K562 (cell line): ENCODE results near the gene ERN1. TPM values are rescaled to one million over a fixed set of nuclear protein-coding genes. Genes with fewer than 3 reads are reported as not detected.

Source experiments
- ATAC-seq: fragments of 200-7000 bp; cut with Tn5 transposase; 3 replicates; pipeline ENCODE4 v1.9.1; 2020; ENCODE audit warnings: moderate library complexity
- BruUV-seq: library from RNA; stranded (reverse); fragments of 400-500 nt; replicated peaks from 2 replicates; lab custom pipeline; 2021; lab: Mats Ljungman, UMichigan
- CTCF ChIA-PET: fragments of 300-600 bp; formaldehyde crosslinking; extraction: SDS; loops from one replicate; lab custom pipeline; 2021; ENCODE audit warnings: low intra/inter-chr PET ratio; lab: Yijun Ruan, JAX
- POLR2A ChIA-PET: fragments of 300-600, 350-650 bp; sonication (Branson Sonifier 250); formaldehyde crosslinking; extraction: SDS; loops from one replicate; lab custom pipeline; 2021; ENCODE audit warnings: antibody characterized with exemption, inconsistent platforms; lab: Yijun Ruan, JAX
- DNase-seq, 4 experiments: peaks; one replicate each; pipeline versions ENCODE4 v3.0.0 to v3.0.0-alpha.2; 2011 to 2018; ENCODE audit warnings: low spot score in 3 of 4, mixed read lengths in 3 of 4; ENCODE audit errors: extremely low read depth in 1 of 4
- FAIRE-seq: peaks from 2 replicates; lab custom pipeline; 2011; peaks lifted over from hg19 to GRCh38; lab: Jason Lieb, UNC
- H2AFZ ChIP-seq: 2 replicates; pipeline ENCODE4 v1.6.0; 2011; ENCODE audit warnings: low read depth, low read length, control low read depth, inconsistent platforms
- H3K27ac ChIP-seq: fragments of 200-600 bp; 3 replicates; pipeline ENCODE4 v1.8.0; 2011; ENCODE audit warnings: low read depth, mild to moderate bottlenecking, control low read depth, inconsistent platforms, low read length, moderate library complexity, mixed read lengths; ENCODE audit errors: extremely low read depth
- H3K27me3 ChIP-seq, 2 experiments: fragments of 300-600 bp in 1 of 2; 2 replicates in 1 of 2; 3 replicates in 1 of 2; pipeline versions ENCODE4 v1.6.0 to v1.8.0; 2011; ENCODE audit warnings: inconsistent platforms in 2 of 2, low read length in 2 of 2, mild to moderate bottlenecking in 1 of 2, mixed read lengths in 1 of 2, moderate library complexity in 1 of 2; ENCODE audit not compliant: control insufficient read depth in 2 of 2, insufficient read depth in 2 of 2
- H3K36me3 ChIP-seq: fragments of 300-600 bp; 3 replicates; pipeline ENCODE4 v1.8.0; 2011; ENCODE audit warnings: mild to moderate bottlenecking, low read length, inconsistent platforms; ENCODE audit not compliant: control insufficient read depth, insufficient read depth
- H3K4me1 ChIP-seq, 2 experiments: fragments of 200-600 bp in 1 of 2; replicated peaks in 1 of 2; 2 replicates in 1 of 2; 3 replicates in 1 of 2; pipeline versions ENCODE4 v1.5.1 to v1.8.0; 2011; ENCODE audit warnings: inconsistent platforms in 2 of 2, low read length in 2 of 2, mild to moderate bottlenecking in 1 of 2, mixed read lengths in 1 of 2, moderate library complexity in 1 of 2; ENCODE audit not compliant: control insufficient read depth in 2 of 2, insufficient read depth in 2 of 2
- H3K4me2 ChIP-seq: 2 replicates; pipeline ENCODE4 v1.6.1; 2011; ENCODE audit warnings: low read length, control low read depth, inconsistent platforms, mixed read lengths; ENCODE audit not compliant: insufficient read depth
- H3K4me3 ChIP-seq: fragments of 200-600 bp; sonication (generic), shearing (Covaris generic); 2 replicates; pipeline ENCODE4 v1.5.1; 2016; ENCODE audit warnings: control low read depth, inconsistent platforms
- H3K79me2 ChIP-seq: fragments of 200-600 bp; 3 replicates; pipeline ENCODE4 v1.8.0; 2011; ENCODE audit warnings: low read length, inconsistent platforms; ENCODE audit not compliant: control insufficient read depth, insufficient read depth
- H3K9ac ChIP-seq, 2 experiments: 2 replicates each; pipeline versions ENCODE4 v1.6.0 to v1.6.1; 2011; ENCODE audit warnings: low read depth in 2 of 2, low read length in 2 of 2, control low read depth in 1 of 2, inconsistent platforms in 1 of 2, mild to moderate bottlenecking in 1 of 2, mixed read lengths in 1 of 2; ENCODE audit not compliant: insufficient read depth in 1 of 2
- H3K9me1 ChIP-seq: one replicate; pipeline ENCODE4 v1.6.0; 2011; ENCODE audit warnings: inconsistent platforms, mild to moderate bottlenecking, low read length, moderate library complexity; ENCODE audit not compliant: control insufficient read depth, insufficient read depth
- H3K9me3 ChIP-seq: replicated peaks from 2 replicates; pipeline ENCODE4 v1.5.1; 2011; ENCODE audit warnings: low read depth, low read length, inconsistent platforms; ENCODE audit not compliant: control insufficient read depth, insufficient read depth
- H4K20me1 ChIP-seq: replicated peaks from 2 replicates; pipeline ENCODE4 v1.6.1; 2011; ENCODE audit warnings: low read length, inconsistent platforms, mixed read lengths; ENCODE audit not compliant: control insufficient read depth, insufficient read depth
- CBX1 ChIP-seq: sonication (generic); IDR thresholded peaks from 2 replicates; pipeline ENCODE4 v1.6.1; 2016; ENCODE audit warnings: antibody characterized with exemption, low read depth, mild to moderate bottlenecking
- MAX ChIP-seq: sonication (generic); formaldehyde crosslinking; IDR thresholded peaks from 2 replicates; pipeline ENCODE4 v1.9.0; 2022; ENCODE audit warnings: mild to moderate bottlenecking, missing genetic modification reagents
- RB1 ChIP-seq: fragments of 450-650 bp; IDR thresholded peaks from 2 replicates; pipeline ENCODE4 v1.6.1; 2017; ENCODE audit warnings: low read depth, mild to moderate bottlenecking
- RBM39 ChIP-seq: fragments of 200-400 bp; formaldehyde crosslinking; optimal IDR thresholded peaks from 2 replicates; pipeline ENCODE3; 2018; ENCODE audit warnings: low read depth, low read length
- RUNX1 ChIP-seq: sonication (generic); IDR thresholded peaks from 2 replicates; pipeline ENCODE4 v1.6.1; 2016; ENCODE audit warnings: antibody characterized with exemption, low read depth
- SPI1 ChIP-seq: IDR thresholded peaks from 2 replicates; pipeline ENCODE4 v1.6.1; 2011; ENCODE audit warnings: low read depth, low read length, control low read depth, borderline replicate concordance
- ZNF121 ChIP-seq: sonication (generic); formaldehyde crosslinking; conservative IDR thresholded peaks from 2 replicates; pipeline ENCODE4 v1.8.0; 2022; ENCODE audit warnings: missing genetic modification reagents
- ZNF764 ChIP-seq: fragments of 250-450 bp; sonication (Bioruptor Pico); IDR thresholded peaks from 2 replicates; pipeline ENCODE4 v1.4.0; 2020; ENCODE audit warnings: low read depth, mild to moderate bottlenecking, moderate library complexity
- WGBS: fragments of 100-300 bp; shearing (Covaris generic); methylation state at CpG from one replicate; pipeline ENCODE4 v1.1.6; 2016; ENCODE audit warnings: low coverage, mixed read lengths; ENCODE audit not compliant: insufficient coverage; ENCODE audit errors: missing lambda C conversion rate; 5-methylcytosine and 5-hydroxymethylcytosine counted together
- in situ Hi-C: fragments of 300-500 bp; cut with MboI; formaldehyde crosslinking; loops from 4 replicates; pipeline ENCODE4 v1.15.0; 2018; ENCODE audit warnings: inconsistent platforms, mixed read lengths
- intact Hi-C: fragments of 100-400 bp; cut with micrococcal nuclease; formaldehyde crosslinking; loops from 2 replicates; pipeline ENCODE4 v1.14.2; 2022
- polyA plus RNA-seq, 8 experiments: library from polyadenylated mRNA; depleted of rRNA in 4 of 8; stranded (reverse) in 5 of 8; unstranded in 3 of 8; fragments of >200 nt; fragmentation: Nextera tagmentation in 2 of 8; fragmentation: Illumina TruSeq in 1 of 8; extraction: Ambion mirVana in 2 of 8; extraction: Trizol in 1 of 8; gene quantifications; 2 replicates each; pipeline versions ENCODE4 v1.2.1 to v1.2.3, GENCODE V29; 2011 to 2014; ENCODE audit warnings: inconsistent platforms in 1 of 8, missing spikeins in 1 of 8
- total RNA-seq, 7 experiments: library from RNA; depleted of rRNA in 6 of 7; stranded (reverse); fragments of >200 nt in 6 of 7; fragmentation: Illumina TruSeq in 2 of 7; extraction: Trizol in 2 of 7; gene quantifications; 2 replicates each; pipeline versions ENCODE4 v1.2.1 to v1.2.3, GENCODE V29; 2011 to 2021; ENCODE audit warnings: low replicate concordance in 1 of 7

Gene ERN1
- total and polyA plus RNA-seq, 9 of the 15 experiments (the other 6 are each of a cell fraction or from before 2014, with no cell fraction given): 2.1 to 22.5 (median 7.3) TPM

DNA sequence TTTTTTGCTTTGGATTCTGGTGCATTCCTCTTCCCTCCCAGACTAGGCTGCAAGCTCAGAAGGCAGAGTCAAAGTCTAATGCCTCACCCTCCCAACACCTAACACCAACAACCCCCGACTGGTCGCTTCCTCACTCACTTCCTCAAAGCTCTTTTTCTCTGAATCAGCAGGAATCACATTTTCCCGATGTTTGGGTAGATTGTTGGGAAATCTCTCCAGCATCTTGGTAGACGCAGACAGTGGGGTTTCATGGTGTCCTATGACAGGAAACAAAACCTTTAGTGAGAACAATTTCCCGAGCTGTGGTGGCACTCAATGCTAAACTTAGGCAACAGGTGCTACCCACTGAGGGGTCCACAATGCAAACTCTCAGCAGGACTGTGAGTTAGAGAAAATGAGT lies 69.6 kb downstream of the ERN1 start:
- Histone ChIP-seq H2AFZ (no peak overlapping the region), H3K79me2 (no peaks in the 10 kb centered on the region)
- TF ChIP-seq CBX1 (no peak), SPI1 (peak; percentile 23; the same call in 1 of the 2 replicates)
- TF ChIP-seq, all 486 proteins: peak for 1
- H3K9ac ChIP-seq: no peak overlapping the region
- H3K27me3 ChIP-seq: no peaks in the 10 kb centered on the region
- no peaks in the 10 kb centered on the region for H3K9me1 ChIP-seq
- BruUV-seq: no TSS peak
- H3K27ac ChIP-seq: no peak overlapping the region
- H4K20me1 ChIP-seq: no peaks in the 10 kb centered on the region
- peaks cover 9% of the 10 kb centered on the region; the same call in 1 of the 3 replicates for H3K36me3 ChIP-seq
- in situ Hi-C loops: loop anchor here (5.0 kb wide), 1 partner anchor 72 kb away; the partner anchor contains the start of gene ERN1
- FAIRE-seq (no peak), ATAC-seq (no peak), DNase-seq (no peak)
- no peaks in the 10 kb centered on the region for H3K9me3 ChIP-seq
- intact Hi-C loops: loop anchor here (10.0 kb wide), 1 partner anchor 224 kb away; no protein-coding TSS in a partner anchor
- POLR2A ChIA-PET: interaction anchor here (0.6 to 1.3 kb wide), 2 partner anchors 22 to 159 kb away, joined by 3 read pairs; no protein-coding TSS in a partner anchor
- 80% methylated on average over 5 of the region's 5 CpGs for WGBS
- no peak overlapping the region for H3K4me3 ChIP-seq
- CTCF ChIA-PET: no interaction called here
- peaks cover 0 to 4% of the 10 kb centered on the region in 2 experiments; a peak in 1 of 5 replicates for H3K4me1 ChIP-seq
- H3K4me2 ChIP-seq: no peak overlapping the region

- in situ Hi-C loops: loop anchor here (5.0 kb wide), 1 partner anchor 73 kb away; the partner anchor contains the start of gene ERN1
Measured at GRCh38 chr17:64059756-64060155, 70.2 kb downstream of the ERN1 start.

More at GRCh38 chr17:64059756-64060155, 70.2 kb downstream of the ERN1 start:
- no peaks in the 10 kb centered on the region for H3K27me3 ChIP-seq
- ATAC-seq: no peak
- no peaks in the 10 kb centered on the region for H4K20me1 ChIP-seq
- FAIRE-seq: no peak
- no peak overlapping the region for H3K9ac ChIP-seq
- H3K36me3 ChIP-seq: peaks cover 14% of the 10 kb centered on the region; the same call in 2 of the 3 replicates
- H3K9me3 ChIP-seq: no peaks in the 10 kb centered on the region
- BruUV-seq: no TSS peak
- TF ChIP-seq RB1 (no peak), RUNX1 (no peak), ZNF764 (CRISPR knock-in tag) (no peak), RBM39 (no peak), ZNF121 (CRISPR knock-in tag) (peak; percentile 54; the same call in 1 of the 2 replicates), MAX (CRISPR knock-in tag) (no peak)
- ChIA-PET CTCF (no interaction called here), POLR2A (interaction anchor here (0.7 to 1.3 kb wide), 2 partner anchors 22 to 74 kb away, joined by 3 read pairs; no protein-coding TSS in a partner anchor)
- no peaks in the 10 kb centered on the region for H3K79me2 ChIP-seq
- intact Hi-C loops: loop anchor here (10.0 kb wide), 1 partner anchor 225 kb away; no protein-coding TSS in a partner anchor
- H2AFZ ChIP-seq: no peak overlapping the region
- no peaks in the 10 kb centered on the region for H3K9me1 ChIP-seq
- H3K4me2 ChIP-seq: no peak overlapping the region
- H3K4me1 ChIP-seq: peaks cover 0 to 4% of the 10 kb centered on the region in 2 experiments; a peak in 1 of 5 replicates
- H3K4me3 ChIP-seq: no peak overlapping the region
- no peak overlapping the region for H3K27ac ChIP-seq
- WGBS: 84% methylated on average over 2 of the region's 2 CpGs
- no peak for DNase-seq
